ENCODE measurements around the gene ABL1.
"Not testable (repeated sequence)": the region's sequence is repeated elsewhere in the genome, so short reads cannot be mapped to it uniquely, and the experiment has no call there.

ABL1 gene

DNA sequence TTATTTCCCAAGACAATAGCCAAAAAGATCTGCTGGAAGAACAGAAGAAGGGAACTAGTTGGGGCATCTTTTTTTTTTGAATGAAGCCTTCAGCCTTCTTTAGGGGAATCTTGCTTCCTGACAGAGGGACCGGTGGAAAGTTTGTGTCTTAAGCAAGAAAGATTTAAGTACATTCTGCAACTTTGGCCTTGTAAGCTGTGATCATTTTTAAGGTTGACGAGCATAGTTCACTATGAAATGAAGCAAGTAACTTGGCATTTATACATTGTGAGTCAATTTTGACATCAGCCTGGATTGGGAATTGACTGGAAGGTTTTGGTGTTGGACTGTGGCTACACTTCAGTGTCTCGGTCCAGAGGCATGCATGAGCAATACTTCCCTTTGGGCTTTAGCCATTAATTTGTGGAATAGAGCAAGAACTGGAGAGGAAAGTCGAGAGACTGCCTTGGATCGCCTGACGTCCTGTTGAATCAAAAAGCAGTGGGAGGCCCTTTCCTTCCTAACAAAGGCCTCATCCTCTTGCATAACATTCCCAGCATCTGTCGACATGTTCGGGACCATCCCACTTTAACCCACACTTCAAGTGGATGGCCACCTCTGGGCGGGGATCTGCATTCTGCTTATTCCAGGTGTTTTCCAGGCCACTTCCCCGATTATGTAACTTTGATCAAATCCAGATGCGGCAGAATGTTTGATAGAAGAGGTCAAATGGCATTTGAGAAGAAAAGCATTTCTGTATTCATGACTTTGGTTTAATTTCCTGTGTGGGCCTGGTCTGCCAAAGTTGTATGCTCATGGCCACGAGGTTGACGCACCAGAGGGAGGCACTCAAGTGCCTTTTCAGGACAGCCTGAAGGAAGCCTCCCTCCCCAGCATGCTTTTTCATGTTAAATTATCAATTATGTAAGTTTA, 12.5 kb downstream of the ABL1 start:
- DNase-seq (ENCODE audit: low read depth in 1 of 2, low spot score in 1 of 2), result no peak

GRCh38 chr9:130848514-130848913, 13.5 kb downstream of the ABL1 start:
- DNase-seq (ENCODE audit: low read depth in 1 of 2, low spot score in 1 of 2), result not testable (repeated sequence)

DNA sequence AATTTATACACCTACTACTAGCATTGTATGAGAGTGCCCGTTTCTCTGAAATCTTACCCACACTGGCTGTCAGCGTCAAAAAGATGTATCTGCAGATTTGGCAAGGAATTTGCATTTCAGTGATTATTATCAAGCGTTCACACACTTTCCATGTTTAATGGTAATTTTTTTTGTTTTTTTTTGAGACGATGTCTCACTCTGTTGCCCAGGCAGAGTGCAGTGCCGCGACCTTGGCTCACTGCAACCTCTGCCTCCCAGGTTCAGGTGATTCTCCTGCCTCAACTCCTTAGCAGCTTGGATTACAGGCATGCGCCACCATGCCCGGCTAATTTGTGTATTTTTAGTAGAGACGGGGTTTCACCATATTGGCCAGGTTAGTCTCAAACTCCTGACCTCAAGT, 14.3 kb downstream of the ABL1 start:
- DNase-seq (ENCODE audit: low read depth in 1 of 2, low spot score in 1 of 2), result no peak

DNA sequence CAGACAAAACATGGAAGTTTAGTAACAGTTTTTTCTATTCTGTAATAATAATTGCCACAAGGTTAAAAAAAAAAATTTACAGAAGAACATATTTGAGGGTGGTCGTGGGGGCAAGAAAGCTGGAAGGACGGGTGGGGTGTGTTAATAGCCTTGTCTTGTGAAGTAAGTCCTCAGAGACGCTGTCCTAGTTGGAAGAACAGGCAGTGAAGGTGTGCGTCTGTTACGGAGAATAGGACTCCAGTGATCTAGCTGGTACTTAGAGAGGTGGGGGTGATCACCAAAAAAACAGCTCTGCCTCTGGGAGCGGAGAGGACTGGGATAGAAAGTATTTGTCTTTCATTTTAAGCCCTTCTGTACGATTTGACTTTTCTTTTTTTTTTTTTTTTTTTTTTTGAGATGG, 17.7 kb downstream of the ABL1 start:
- no peak for DNase-seq (ENCODE audit: low read depth in 1 of 2, low spot score in 1 of 2)

- no peak for DNase-seq (ENCODE audit: low read depth in 1 of 2, low spot score in 1 of 2)
Observed at GRCh38 chr9:130854092-130854491, 19.0 kb downstream of the ABL1 start.

DNA sequence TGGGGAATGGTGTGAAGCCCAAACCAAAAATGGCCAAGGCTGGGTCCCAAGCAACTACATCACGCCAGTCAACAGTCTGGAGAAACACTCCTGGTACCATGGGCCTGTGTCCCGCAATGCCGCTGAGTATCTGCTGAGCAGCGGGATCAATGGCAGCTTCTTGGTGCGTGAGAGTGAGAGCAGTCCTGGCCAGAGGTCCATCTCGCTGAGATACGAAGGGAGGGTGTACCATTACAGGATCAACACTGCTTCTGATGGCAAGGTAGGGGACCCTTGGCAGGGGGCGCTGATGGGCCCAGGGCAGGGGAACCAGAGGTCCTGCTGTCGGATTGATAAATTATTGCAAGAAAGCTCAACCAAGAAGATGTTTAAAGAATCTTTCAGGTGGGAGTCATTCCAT, 19.8 kb downstream of the ABL1 start:
- DNase-seq (ENCODE audit: low read depth in 1 of 2, low spot score in 1 of 2), result no peak

GRCh38 chr9:130856474-130856873, 21.4 kb downstream of the ABL1 start:
- no peak for DNase-seq (ENCODE audit: low read depth in 1 of 2, low spot score in 1 of 2)

DNA sequence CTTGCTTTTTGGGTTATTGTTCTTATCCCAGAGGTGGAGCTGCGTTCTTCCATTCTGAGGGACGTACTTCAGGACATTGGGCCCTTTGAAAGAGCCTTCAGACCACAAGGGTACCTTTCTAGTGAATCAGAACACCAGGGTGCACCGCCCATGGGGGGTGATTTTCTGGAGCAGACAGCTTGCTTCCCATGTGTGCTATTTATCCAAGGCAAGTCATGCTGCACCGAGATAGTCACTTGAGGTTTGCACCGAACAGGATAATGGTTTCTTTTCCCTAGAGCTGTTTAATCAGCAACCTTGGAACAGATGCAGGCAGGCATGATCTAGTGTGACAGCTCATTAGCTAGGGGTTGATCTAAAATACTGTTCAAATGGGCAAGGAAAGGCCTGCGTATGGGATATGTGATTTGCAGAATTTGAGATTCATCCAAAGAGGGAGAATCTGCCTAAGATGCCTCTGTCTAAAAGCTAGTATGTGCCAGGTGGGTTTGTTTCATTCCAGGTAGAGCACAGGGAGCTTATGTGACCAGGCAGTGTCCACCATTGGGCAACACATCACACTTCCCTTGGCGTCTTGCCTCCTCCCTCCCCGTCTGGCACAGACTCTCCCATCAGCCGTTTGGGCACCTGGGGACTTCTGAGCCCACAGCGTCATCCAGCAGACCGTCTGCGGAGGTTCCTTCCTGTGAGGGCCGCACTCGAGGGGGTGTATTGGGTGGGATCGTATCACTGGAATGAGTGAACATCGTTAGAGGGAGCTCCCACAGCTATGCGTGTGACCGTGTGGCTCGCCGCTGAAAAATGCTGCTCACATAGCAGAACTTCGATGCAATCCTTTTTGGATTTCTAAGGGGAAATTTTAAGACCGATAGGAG, 23.0 kb downstream of the ABL1 start:
- no peak for DNase-seq (ENCODE audit: low read depth in 1 of 2, low spot score in 1 of 2)

- no peak for DNase-seq (ENCODE audit: low read depth in 1 of 2, low spot score in 1 of 2)
Observed at GRCh38 chr9:130858739-130859705, 24.0 kb downstream of the ABL1 start.

DNA sequence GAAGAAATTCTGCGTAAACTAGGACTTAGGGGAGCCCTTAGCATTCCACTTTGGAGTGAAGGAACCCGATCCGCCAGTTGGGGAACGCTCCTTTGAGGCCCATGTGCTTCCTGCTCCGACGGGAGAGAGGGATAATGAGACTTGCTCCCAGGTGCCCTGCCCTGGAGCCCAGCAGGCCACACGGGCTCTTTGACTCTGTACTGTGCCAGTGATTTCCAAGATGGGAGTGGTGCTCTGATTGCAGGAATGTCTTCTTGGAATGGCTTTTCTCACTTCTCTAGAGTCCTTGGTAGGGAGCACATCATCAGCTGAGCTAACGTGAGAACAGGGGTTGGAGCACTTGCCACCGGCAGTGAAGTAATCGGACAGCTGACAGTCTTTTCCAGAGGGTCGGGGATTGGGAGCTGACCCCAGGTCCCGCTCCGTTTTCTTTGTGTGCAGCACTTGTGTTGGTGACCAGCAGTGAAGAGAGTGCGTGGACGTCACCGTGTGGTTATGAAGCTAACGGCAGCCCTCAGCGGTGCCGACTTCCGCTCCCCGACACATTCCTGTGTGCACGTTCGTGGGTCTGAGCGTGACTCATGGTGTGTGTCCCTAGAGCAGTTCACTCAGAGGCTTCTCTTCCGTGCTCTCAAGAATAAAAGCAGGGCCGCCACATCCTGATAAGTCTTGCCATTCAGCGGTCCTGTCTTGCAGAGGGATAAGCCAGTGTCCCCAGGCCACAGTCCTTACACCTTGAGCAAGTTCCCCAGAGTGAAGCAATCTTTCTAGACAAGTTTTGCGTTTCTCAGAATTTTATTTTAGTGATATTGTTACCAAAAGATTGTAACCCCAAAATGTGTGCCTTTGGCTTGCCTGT, 25.6 kb downstream of the ABL1 start:
- no peak for DNase-seq (ENCODE audit: low read depth in 1 of 2, low spot score in 1 of 2)

DNA sequence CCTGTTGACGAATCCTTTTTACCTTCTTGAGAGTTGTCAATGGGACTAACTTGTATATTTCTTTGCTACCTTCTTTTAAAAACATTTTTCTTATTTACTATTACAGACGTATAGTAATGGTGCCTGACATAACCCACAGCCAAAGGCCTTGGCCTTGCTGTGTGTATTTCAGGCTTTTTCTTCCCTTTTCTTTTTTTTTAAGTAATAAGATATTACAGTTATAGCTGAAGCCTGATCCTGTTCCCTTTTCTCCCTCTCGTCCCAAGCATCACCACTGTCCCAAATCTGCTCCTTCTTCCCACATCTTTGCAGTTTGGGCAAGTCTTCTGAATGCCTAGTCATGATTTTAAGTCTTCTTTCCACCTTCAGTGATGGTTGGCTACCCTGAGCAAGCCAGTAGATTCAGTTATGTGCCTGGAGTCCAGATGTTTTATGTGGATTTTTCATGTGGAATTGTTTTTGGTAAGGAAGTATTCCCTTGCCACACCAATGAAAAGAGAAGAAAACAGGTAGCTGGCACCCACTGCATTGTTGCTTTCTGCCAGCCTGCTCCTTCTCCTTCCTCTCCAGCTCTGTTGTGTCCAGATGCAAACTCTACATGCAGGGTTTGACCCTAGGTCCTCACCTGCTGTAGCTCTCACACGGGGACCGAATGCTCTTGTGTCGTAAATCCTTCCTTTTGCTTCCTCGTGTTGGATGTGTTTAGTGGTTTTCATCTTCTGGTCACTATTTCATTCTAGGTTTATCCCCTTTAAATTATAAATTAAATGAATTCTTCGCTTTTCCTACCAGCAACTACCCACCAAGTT, 26.5 kb downstream of the ABL1 start:
- no peak for DNase-seq (ENCODE audit: low read depth in 1 of 2, low spot score in 1 of 2)

DNA sequence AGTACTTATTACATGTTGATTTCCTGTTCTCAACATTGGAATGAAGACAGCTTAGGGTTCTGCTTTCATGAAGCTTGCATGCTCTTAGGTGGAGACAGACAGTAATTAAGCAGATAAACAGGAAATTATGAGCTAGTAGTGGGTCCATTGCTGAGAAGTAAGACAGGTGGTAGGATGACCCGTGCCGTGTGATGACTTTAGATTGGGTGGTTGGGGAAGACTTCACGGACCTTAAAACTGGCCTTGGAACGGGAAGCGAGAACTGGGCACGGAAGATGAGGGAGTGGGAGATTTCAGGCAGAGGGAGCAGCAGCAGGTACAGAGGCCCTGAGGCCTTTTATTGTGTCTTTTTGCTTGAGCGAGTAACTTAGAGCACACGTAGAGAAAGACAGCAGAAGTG, 27.2 kb downstream of the ABL1 start:
- DNase-seq (ENCODE audit: low read depth in 1 of 2, low spot score in 1 of 2), result no peak

DNA sequence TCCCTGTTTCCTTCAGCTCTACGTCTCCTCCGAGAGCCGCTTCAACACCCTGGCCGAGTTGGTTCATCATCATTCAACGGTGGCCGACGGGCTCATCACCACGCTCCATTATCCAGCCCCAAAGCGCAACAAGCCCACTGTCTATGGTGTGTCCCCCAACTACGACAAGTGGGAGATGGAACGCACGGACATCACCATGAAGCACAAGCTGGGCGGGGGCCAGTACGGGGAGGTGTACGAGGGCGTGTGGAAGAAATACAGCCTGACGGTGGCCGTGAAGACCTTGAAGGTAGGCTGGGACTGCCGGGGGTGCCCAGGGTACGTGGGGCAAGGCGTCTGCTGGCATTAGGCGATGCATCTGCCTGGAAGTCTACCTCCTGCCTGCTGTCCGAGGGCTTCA, 27.7 kb downstream of the ABL1 start:
- no peak for DNase-seq (ENCODE audit: low read depth in 1 of 2, low spot score in 1 of 2)

DNA sequence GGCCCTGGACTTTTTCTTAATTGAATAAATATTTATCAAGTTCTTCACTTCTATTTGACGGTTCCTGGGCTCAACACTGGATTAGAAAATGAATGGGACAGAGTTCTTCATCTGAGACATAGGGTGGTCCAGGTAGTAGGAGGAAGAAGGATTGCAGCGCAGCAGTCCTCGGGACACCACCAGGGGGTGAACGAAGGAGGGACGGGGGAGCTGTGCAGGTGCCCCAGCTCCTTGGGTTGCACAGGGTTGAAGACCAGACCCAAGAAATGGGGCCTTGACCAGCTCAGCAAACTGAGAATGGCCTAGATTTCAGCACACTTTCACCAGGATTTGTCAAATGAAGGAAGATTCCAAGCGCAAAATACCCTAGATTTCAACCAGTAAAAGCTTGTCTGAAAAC, 29.5 kb downstream of the ABL1 start:
- DNase-seq (ENCODE audit: low read depth in 1 of 2, low spot score in 1 of 2), result no peak

GRCh38 chr9:130865921-130866320, 30.9 kb downstream of the ABL1 start:
- DNase-seq (ENCODE audit: low read depth in 1 of 2, low spot score in 1 of 2), result no peak

- DNase-seq (ENCODE audit: low read depth in 1 of 2, low spot score in 1 of 2), result peak; percentile 11 to 19
Observed at GRCh38 chr9:130866474-130866965, 31.5 kb downstream of the ABL1 start.

GRCh38 chr9:130867556-130867955, 32.5 kb downstream of the ABL1 start:
- no peak for DNase-seq (ENCODE audit: low read depth in 1 of 2, low spot score in 1 of 2)

- no peak for DNase-seq (ENCODE audit: low read depth in 1 of 2, low spot score in 1 of 2)
Observed at GRCh38 chr9:130868230-130868629, 33.2 kb downstream of the ABL1 start.

DNA sequence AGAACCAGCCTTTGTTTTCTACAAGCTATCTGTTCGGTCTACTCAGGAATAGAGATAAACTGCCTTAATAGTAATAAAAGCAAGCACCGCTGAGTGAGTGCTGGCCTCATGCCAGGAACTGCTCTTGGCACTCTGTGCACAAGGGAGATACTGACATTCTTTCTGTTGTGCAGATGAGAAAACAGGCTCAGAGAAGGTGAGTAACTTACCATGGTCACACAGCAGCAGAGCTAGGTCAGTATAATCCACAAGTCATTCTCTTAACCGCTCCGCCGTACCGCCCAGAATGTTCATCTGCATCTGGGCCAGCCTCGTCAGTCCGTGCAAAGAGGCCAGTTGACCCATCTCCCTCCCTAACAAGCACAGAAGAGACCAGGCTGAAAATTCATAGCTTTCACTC, 34.2 kb downstream of the ABL1 start:
- no peak for DNase-seq (ENCODE audit: low read depth in 1 of 2, low spot score in 1 of 2)

Data from activated T-helper 1 cell treated with anti-CD3 and anti-CD28 coated beads, Interleukin-2, amount 50 U/mL, for 16 hours (primary cell).